Endothelial cell of umbilical vein (primary cell): ENCODE results near the gene MPG. TPM values are rescaled to one million over a fixed set of nuclear protein-coding genes. Genes with fewer than 3 reads are reported as not detected.
A peak's percentile ranks its signal among the peaks of the same experiment; 100 is the strongest.

ENCODE experiments used
- BruUV-seq: library from RNA; stranded (reverse); fragments of 400-500 nt; replicated peaks from 2 replicates; lab custom pipeline; 2021; lab: Mats Ljungman, UMichigan
- CTCF ChIA-PET: fragments of 300-600, 350-600 bp; sonication (Branson Sonifier 250); formaldehyde crosslinking; loops from one replicate; lab custom pipeline; 2021; ENCODE audit warnings: antibody characterized with exemption, inconsistent platforms; lab: Charles Lee
- POLR2A ChIA-PET: fragments of 300-600, 350-600 bp; sonication (Branson Sonifier 250); formaldehyde crosslinking; loops from one replicate; lab custom pipeline; 2021; ENCODE audit warnings: antibody characterized with exemption, inconsistent platforms; lab: Charles Lee
- DNase-seq: peaks from one replicate; pipeline ENCODE4 v3.0.0-alpha.2; 2011; ENCODE audit warnings: low read depth, low spot score
- FAIRE-seq: peaks from 2 replicates; lab custom pipeline; 2011; peaks lifted over from hg19 to GRCh38; lab: Jason Lieb, UNC
- H2AFZ ChIP-seq: 2 replicates; pipeline ENCODE4 v1.6.0; 2012; ENCODE audit warnings: low read depth, low read length, control low read depth, inconsistent platforms
- H3K27ac ChIP-seq: 2 replicates; pipeline ENCODE4 v1.5.1; 2011; ENCODE audit warnings: low read depth, mild to moderate bottlenecking, control low read depth, low read length, moderate library complexity; ENCODE audit not compliant: insufficient read depth
- H3K27me3 ChIP-seq, 2 experiments: 2 replicates each; pipeline versions ENCODE4 v1.6.0 to v1.6.1; 2011; ENCODE audit warnings: low read length in 2 of 2, mixed read lengths in 1 of 2; ENCODE audit not compliant: control insufficient read depth in 2 of 2, insufficient read depth in 2 of 2
- H3K36me3 ChIP-seq, 2 experiments: 2 replicates in 1 of 2; 3 replicates in 1 of 2; pipeline ENCODE4 v1.5.1; 2011; ENCODE audit warnings: low read length in 2 of 2, mild to moderate bottlenecking in 1 of 2, moderate library complexity in 1 of 2; ENCODE audit not compliant: control insufficient read depth in 2 of 2, insufficient read depth in 2 of 2; ENCODE audit errors: extremely low read depth in 1 of 2
- H3K4me1 ChIP-seq: 3 replicates; pipeline ENCODE4 v1.5.1; 2011; ENCODE audit warnings: mild to moderate bottlenecking, low read length; ENCODE audit not compliant: control insufficient read depth, insufficient read depth; ENCODE audit errors: extremely low read depth
- H3K4me2 ChIP-seq: 2 replicates; pipeline ENCODE4 v1.6.1; 2011; ENCODE audit warnings: low read length, control low read depth, mixed read lengths; ENCODE audit not compliant: insufficient read depth
- H3K4me3 ChIP-seq, 3 experiments: fragments of 200-600 bp in 1 of 3; sonication (generic), shearing (Covaris generic) in 1 of 3; replicated peaks in 1 of 3; 2 replicates each; pipeline ENCODE4 v1.5.1; 2011 to 2016; ENCODE audit warnings: control low read depth in 3 of 3, low read length in 3 of 3, mild to moderate bottlenecking in 2 of 3, inconsistent platforms in 1 of 3, low read depth in 1 of 3, moderate library complexity in 1 of 3; ENCODE audit not compliant: insufficient read depth in 1 of 3
- H3K79me2 ChIP-seq: 2 replicates; pipeline ENCODE4 v1.6.0; 2012; ENCODE audit warnings: low read length, inconsistent platforms; ENCODE audit not compliant: control insufficient read depth, insufficient read depth
- H3K9ac ChIP-seq: replicated peaks from 2 replicates; pipeline ENCODE3; 2011; ENCODE audit warnings: low read length, control low read depth; ENCODE audit not compliant: insufficient read depth; ENCODE audit errors: extremely low read depth
- H3K9me1 ChIP-seq: replicated peaks from 3 replicates; pipeline ENCODE4 v1.6.0; 2011; ENCODE audit warnings: mild to moderate bottlenecking, low read length; ENCODE audit not compliant: control insufficient read depth, insufficient read depth; ENCODE audit errors: extremely low read depth
- H3K9me3 ChIP-seq: replicated peaks from 2 replicates; pipeline ENCODE4 v1.5.1; 2012; ENCODE audit warnings: low read length, inconsistent platforms; ENCODE audit not compliant: control insufficient read depth, insufficient read depth
- H4K20me1 ChIP-seq: replicated peaks from 2 replicates; pipeline ENCODE3; 2011; ENCODE audit warnings: mild to moderate bottlenecking, low read length; ENCODE audit not compliant: control insufficient read depth, insufficient read depth; ENCODE audit errors: extremely low read depth
- EZH2 ChIP-seq: IDR thresholded peaks from 2 replicates; pipeline ENCODE4 v1.6.1; 2012; ENCODE audit warnings: borderline replicate concordance, low read depth, mild to moderate bottlenecking, moderate library complexity, low read length, inconsistent platforms; ENCODE audit not compliant: severe bottlenecking
- FOS ChIP-seq: IDR thresholded peaks from 2 replicates; pipeline ENCODE4 v1.6.1; 2011; ENCODE audit warnings: mild to moderate bottlenecking, low read length, moderate library complexity, borderline replicate concordance; ENCODE audit not compliant: insufficient read depth
- GATA2 ChIP-seq: IDR thresholded peaks from 2 replicates; pipeline ENCODE4 v1.7.0; 2011; ENCODE audit warnings: low read depth, mild to moderate bottlenecking, moderate library complexity, mixed read lengths, low read length; ENCODE audit not compliant: insufficient read length, insufficient read depth
- JUN ChIP-seq: IDR thresholded peaks from 2 replicates; pipeline ENCODE4 v1.6.1; 2011; ENCODE audit warnings: borderline replicate concordance, low read depth; ENCODE audit not compliant: insufficient read length, insufficient read depth
- POLR2A ChIP-seq: IDR thresholded peaks from 2 replicates; pipeline ENCODE4 v1.6.1; 2012; ENCODE audit warnings: low read depth, mild to moderate bottlenecking, control low read depth, low read length
- POLR2AphosphoS5 ChIP-seq: IDR thresholded peaks from 2 replicates; pipeline ENCODE4 v1.6.1; 2012; ENCODE audit warnings: low read depth, mild to moderate bottlenecking, control low read depth, low read length, moderate library complexity; ENCODE audit not compliant: insufficient read depth
- dilution Hi-C: fragments of 300-500 bp; cut with MboI; formaldehyde crosslinking; loops from one replicate; pipeline ENCODE4 v1.15.0; 2019; ENCODE audit warnings: low sequenced_read_pairs; ENCODE audit not compliant: extremely low pct_ligation_motif_present
- intact Hi-C: fragments of 100-400 bp; cut with micrococcal nuclease; formaldehyde crosslinking; loops from one replicate; pipeline ENCODE4 v1.10.0; 2022
- polyA plus RNA-seq, 4 experiments: library from polyadenylated mRNA; depleted of rRNA in 3 of 4; stranded (reverse) in 3 of 4; unstranded in 1 of 4; fragments of >200 nt; gene quantifications; 2 replicates each; pipeline versions ENCODE4 v1.2.1 to v1.2.3, GENCODE V29; 2011 to 2012; ENCODE audit warnings: missing spikeins in 1 of 4
- total RNA-seq: library from RNA; stranded (reverse); gene quantifications from 2 replicates; pipeline ENCODE4 v1.2.3, GENCODE V29; 2021
- TF ChIP-seq, protein P1 (sequence below): IDR thresholded peaks from 2 replicates; pipeline ENCODE4 v1.6.1; 2011; ENCODE audit not compliant: insufficient read depth, insufficient read length
- TF ChIP-seq, protein P2 (sequence below), 2 donors: IDR thresholded peaks; 1 replicate in 1 of 2; 2 replicates in 1 of 2; pipeline ENCODE4 v1.5.1; 2011; ENCODE audit warnings: low read length in 2 of 2, mild to moderate bottlenecking in 2 of 2, moderate library complexity in 2 of 2, control low read depth in 1 of 2, inconsistent platforms in 1 of 2, low read depth in 1 of 2; ENCODE audit not compliant: insufficient read depth in 1 of 2; ENCODE audit errors: extremely low read depth in 1 of 2

Gene MPG
- total and polyA plus RNA-seq, 2 donors (not counting 3 experiments of a cell fraction or from before 2014, with no cell fraction given), result 70.5 to 140 TPM

DNA sequence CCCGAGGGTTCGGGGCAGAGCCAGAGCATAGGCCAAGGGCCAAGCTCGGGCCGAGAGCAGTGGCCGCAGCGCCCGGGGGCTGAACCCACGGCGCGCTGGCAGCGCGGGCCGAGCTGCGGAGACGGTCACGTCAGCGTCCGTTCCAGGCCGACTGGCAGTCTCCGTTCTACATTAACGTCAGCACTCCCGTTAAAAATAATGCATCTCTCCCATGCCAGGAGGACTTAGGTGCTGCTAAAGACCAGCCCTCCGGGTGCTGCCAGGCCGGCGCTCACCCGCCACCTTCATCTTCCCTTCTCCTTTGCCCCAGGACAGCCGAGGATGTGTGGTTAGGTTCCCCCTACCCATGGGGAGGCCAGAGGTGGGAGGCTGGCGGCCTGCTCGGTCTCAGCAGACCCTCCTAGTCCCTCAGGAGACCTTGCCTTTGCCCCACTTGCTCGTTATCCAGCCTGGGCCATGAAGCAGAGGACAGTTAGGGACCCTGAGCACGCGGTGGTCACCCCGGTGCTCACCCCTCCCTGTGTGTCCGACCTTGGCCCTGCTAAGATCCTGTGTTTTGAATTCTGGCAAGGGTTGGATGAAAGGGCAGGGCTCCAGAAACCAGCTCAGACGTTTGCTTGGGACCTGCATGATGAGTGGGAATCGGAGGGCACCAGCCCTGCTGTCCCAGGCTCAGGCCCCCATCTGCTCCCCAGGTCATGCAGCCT, 572 bp downstream of the MPG start:
- ChIA-PET CTCF (interaction anchor here (1.0 to 18.5 kb wide), 4 partner anchors 12 to 28 kb away, joined by 3 to 790 read pairs (median 33); no protein-coding TSS in a partner anchor), POLR2A (no interaction called here)
- peaks cover 4% of the 10 kb centered on the region for H3K79me2 ChIP-seq
- FAIRE-seq, result peak; percentile 26
- dilution Hi-C loops (no loop called here), intact Hi-C loops (no loop called here)
- peak overlapping the region; percentile 92 for H3K27ac ChIP-seq
- peak; percentile 49 for DNase-seq
- H3K36me3 ChIP-seq, result peaks cover 4 to 7% of the 10 kb centered on the region in 2 experiments
- H3K9me1 ChIP-seq, result no peaks in the 10 kb centered on the region
- H3K4me2 ChIP-seq, result peak overlapping the region; percentile 86
- TF ChIP-seq, protein P1, sequence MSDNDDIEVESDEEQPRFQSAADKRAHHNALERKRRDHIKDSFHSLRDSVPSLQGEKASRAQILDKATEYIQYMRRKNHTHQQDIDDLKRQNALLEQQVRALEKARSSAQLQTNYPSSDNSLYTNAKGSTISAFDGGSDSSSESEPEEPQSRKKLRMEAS, result no peak
- TF ChIP-seq POLR2AphosphoS5, result peak; percentile 49
- peak overlapping the region; percentile 94 for H3K9ac ChIP-seq
- H3K4me3 ChIP-seq, result peak overlapping the region; percentile 13 to 73 (median 47)
- H3K4me1 ChIP-seq, result peaks cover 37% of the 10 kb centered on the region
- H4K20me1 ChIP-seq, result no peaks in the 10 kb centered on the region
- H2AFZ ChIP-seq, result no peak overlapping the region
- TSS peak; percentile 36 for BruUV-seq
- H3K27me3 ChIP-seq, result no peaks in the 10 kb centered on the region
- H3K9me3 ChIP-seq, result no peaks in the 10 kb centered on the region

DNA sequence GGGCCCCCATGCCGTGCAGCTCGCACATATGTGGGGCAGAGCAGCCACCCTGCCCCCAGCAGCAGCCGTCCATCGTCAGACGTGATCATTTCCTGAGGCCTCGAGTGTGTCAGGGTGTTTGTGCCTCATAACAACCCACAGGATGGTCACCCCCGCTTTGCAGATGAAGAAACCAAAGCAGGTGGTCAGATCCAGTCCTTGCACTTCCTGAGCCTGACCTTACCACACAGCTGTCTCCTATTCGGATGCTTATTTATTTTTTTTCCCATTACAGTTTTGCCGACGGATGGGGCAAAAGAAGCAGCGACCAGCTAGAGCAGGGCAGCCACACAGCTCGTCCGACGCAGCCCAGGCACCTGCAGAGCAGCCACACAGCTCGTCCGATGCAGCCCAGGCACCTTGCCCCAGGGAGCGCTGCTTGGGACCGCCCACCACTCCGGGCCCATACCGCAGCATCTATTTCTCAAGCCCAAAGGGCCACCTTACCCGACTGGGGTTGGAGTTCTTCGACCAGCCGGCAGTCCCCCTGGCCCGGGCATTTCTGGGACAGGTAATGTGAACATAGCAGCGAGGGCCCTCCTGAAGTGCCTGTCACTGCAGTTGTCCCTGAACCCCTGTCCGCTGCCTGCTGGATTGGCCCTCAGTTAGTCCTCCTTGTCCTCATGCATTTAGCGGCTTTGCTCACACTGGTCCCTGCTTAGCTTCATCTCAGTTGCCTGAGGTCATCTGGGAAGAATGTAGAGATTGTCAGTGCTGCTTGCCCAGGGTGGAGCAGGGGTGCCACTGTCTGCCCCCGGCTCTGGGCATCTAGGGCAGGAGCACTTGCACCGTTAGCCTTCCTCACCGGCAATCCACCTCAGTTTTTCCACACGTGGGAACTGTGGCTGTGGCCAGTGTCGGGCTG, 1.4 kb downstream of the MPG start:
- H3K4me1 ChIP-seq, result peaks cover 45% of the 10 kb centered on the region
- TF ChIP-seq, protein P1, result no peak
- TF ChIP-seq POLR2A, result no peak
- no peak for TF ChIP-seq GATA2
- TF ChIP-seq, protein P2, sequence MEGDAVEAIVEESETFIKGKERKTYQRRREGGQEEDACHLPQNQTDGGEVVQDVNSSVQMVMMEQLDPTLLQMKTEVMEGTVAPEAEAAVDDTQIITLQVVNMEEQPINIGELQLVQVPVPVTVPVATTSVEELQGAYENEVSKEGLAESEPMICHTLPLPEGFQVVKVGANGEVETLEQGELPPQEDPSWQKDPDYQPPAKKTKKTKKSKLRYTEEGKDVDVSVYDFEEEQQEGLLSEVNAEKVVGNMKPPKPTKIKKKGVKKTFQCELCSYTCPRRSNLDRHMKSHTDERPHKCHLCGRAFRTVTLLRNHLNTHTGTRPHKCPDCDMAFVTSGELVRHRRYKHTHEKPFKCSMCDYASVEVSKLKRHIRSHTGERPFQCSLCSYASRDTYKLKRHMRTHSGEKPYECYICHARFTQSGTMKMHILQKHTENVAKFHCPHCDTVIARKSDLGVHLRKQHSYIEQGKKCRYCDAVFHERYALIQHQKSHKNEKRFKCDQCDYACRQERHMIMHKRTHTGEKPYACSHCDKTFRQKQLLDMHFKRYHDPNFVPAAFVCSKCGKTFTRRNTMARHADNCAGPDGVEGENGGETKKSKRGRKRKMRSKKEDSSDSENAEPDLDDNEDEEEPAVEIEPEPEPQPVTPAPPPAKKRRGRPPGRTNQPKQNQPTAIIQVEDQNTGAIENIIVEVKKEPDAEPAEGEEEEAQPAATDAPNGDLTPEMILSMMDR (IDR thresholded peaks at IDR 0.05; ENCODE audit: extremely low read depth in 1 of 2, insufficient read depth in 1 of 2, low read depth in 1 of 2, low read length in 2 of 2), result no peak
- peak; percentile 31 for TF ChIP-seq POLR2AphosphoS5
- TF ChIP-seq EZH2, result no peak
- no peak for TF ChIP-seq JUN
- TF ChIP-seq FOS, result peak; percentile 11
- FAIRE-seq (peak; percentile 54), DNase-seq (peak; percentile 42)
- peak overlapping the region; percentile 94 for H3K9ac ChIP-seq
- dilution Hi-C loops, result no loop called here
- ChIA-PET POLR2A (no interaction called here), CTCF (interaction anchor here (1.0 to 18.5 kb wide), 4 partner anchors 11 to 28 kb away, joined by 3 to 790 read pairs (median 33); no protein-coding TSS in a partner anchor)
- H3K9me1 ChIP-seq, result no peaks in the 10 kb centered on the region
- no peaks in the 10 kb centered on the region for H3K9me3 ChIP-seq
- H3K27ac ChIP-seq, result peak overlapping the region; percentile 92
- H3K4me2 ChIP-seq, result no peak overlapping the region
- H3K36me3 ChIP-seq, result peaks cover 4 to 7% of the 10 kb centered on the region in 2 experiments
- no peak overlapping the region for H2AFZ ChIP-seq
- BruUV-seq, result no TSS peak
- no peaks in the 10 kb centered on the region for H4K20me1 ChIP-seq
- H3K27me3 ChIP-seq, result no peaks in the 10 kb centered on the region
- peak overlapping the region in 1 of 3 experiments; percentile 47 for H3K4me3 ChIP-seq
- H3K79me2 ChIP-seq, result peaks cover 4% of the 10 kb centered on the region
- intact Hi-C loops, result no loop called here
